GM12872 (cell line): ENCODE results near the gene OXSR1.

Experiments used
- CTCF ChIP-seq: IDR thresholded peaks from 3 replicates; pipeline ENCODE4 v1.5.1; 2011; ENCODE audit warnings: low read depth, mild to moderate bottlenecking, low read length, moderate library complexity; ENCODE audit not compliant: insufficient read depth

The OXSR1 gene

GRCh38 chr3:38254872-38255271 lies 89.5 kb downstream of the OXSR1 start:
- TF ChIP-seq CTCF: no peak

DNA sequence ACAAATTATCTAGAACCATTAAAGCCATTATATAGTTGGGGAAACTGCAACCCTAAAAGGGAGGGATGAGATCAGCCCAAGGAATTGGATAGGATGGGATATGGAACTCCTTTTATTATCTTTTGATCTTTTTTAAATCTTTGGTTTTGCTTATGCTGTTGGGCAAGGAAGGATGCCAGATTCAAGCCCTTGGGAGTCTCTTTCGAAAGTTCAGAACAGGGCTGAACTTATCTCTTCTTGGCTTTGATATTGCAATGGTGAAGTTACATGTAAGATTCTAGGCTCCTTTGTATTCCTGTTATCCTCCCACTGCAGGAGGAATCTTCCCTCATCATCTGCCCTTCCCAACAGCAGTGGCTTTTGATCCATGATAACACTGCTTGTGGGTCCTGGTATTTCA lies 90.3 kb downstream of the OXSR1 start:
- no peak for TF ChIP-seq CTCF

- TF ChIP-seq CTCF: no peak
Measured at GRCh38 chr3:38257583-38257982, 92.2 kb downstream of the OXSR1 start.

DNA sequence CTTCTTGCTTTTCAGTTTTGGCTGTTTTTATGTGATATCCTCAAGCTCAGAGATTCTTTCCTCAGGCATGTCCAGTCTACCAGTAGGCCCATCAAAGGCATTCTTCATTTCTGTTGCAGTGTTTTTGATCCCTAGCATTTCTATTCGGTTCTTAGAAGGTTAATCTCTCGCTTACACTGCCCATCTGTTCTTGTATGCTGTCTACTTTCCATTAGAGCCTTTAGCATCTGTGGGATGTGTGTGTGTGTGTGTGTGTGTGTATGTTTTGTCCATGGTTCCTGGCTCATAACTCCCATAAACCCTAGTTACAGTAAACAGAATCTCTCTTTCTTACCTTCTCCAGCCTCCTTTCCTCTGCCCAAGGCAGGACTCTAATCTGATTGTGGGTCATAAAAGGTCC lies 95.1 kb downstream of the OXSR1 start:
- TF ChIP-seq CTCF: no peak

GRCh38 chr3:38264353-38264771 lies 99.0 kb downstream of the OXSR1 start:
- no peak for TF ChIP-seq CTCF

- no peak for TF ChIP-seq CTCF
Measured at GRCh38 chr3:38264779-38265178, 99.4 kb downstream of the OXSR1 start.

DNA sequence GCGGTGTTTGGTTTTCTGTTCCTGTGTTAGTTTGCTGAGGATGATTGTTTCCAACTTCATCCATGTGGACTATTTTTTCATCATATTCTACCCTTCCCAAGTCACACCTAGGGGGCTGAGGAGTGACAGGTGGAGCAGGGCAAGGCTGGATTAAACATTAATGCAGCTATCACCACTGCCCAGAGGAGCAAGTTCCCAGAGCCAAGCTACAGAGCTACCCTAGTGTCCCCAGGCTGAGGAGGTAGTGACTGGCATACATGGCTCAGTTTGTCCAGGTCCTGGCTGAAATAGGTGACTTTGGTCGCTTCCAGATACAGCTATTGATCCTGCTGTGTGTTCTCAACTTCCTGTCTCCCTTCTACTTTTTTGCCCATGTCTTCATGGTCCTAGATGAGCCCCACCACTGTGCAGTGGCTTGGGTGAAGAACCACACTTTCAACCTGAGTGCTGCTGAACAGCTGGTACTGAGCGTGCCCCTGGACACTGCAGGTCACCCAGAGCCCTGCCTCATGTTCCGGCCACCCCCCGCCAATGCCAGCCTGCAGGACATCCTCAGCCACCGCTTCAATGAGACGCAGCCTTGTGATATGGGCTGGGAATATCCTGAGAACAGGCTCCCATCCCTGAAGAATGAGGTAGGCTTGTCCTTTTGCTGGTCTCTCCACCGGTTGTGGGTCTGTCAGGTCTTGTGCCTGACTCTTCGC lies 100.4 kb downstream of the OXSR1 start, which contains the start of gene SLC22A13:
SLC22A13 (plus strand) TSS at position 209 of the 704 bp plus-strand sequence; CDS start at position 258, 49 bp downstream.
- no peak for TF ChIP-seq CTCF
